Measurements from ENCODE around the gene GRIK1. TPM values are rescaled to one million over a fixed set of nuclear protein-coding genes. Genes with fewer than 3 reads are reported as not detected.

The GRIK1 gene
- polyA plus RNA-seq, 1 donor from 2014 or later, result not detected

- Mint-ChIP-seq H3K27me3 (no peaks in the 10 kb centered on the region), H3K27ac (no peak overlapping the region), H3K9me3 (peaks cover 0 to 9% (median 5%) of the 10 kb centered on the region in 3 donors), H3K36me3 (peaks cover 2% of the 10 kb centered on the region), H3K4me3 (no peak overlapping the region), H3K4me1 (no peaks in the 10 kb centered on the region)
Measured at GRCh38 chr21:29827236-29827635, 112.6 kb downstream of the GRIK1 start.

DNA sequence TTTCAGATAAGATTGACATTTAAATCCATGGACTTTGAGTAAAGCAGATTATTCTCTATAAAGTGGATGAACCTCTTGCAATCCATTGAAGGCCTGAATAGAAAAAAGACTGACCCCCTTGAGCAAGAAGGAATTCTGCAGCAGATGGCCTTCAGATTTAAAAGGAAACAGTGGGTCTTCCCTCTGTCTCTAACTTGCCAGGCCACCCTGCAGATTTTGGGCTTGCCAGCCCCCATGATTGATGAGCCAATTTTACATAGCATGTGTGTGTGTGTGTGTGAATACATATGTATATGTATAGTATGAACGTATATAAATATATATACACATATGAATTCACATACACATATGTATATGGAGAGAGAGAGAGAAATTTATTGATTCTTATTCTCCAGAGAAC, 113.4 kb downstream of the GRIK1 start:
- Mint-ChIP-seq H3K4me1 (no peaks in the 10 kb centered on the region), H3K4me3 (no peak overlapping the region), H3K27me3 (no peaks in the 10 kb centered on the region), H3K36me3 (peaks cover 2% of the 10 kb centered on the region), H3K9me3 (peaks cover 0 to 6% (median 3%) of the 10 kb centered on the region in 3 donors), H3K27ac (no peak overlapping the region)

DNA sequence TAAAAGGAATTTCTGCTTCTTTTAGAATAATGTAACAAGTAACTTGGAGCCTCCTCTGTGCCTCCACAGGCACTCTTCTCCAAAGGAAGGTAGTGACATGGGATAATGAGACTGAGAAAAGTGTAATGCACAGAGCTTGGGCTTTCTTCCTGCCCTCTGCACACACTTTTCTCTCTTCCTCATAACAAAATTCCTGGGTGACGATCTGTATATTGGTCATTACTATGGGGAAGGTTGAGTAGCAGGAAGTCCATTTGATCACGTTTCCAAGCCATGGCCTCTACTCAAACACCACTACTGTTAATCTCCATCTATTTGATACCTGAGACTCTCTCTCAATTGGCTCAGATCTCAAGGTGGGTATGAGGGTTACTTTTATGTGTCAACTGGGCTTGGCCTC, 113.9 kb downstream of the GRIK1 start:
- Mint-ChIP-seq H3K27me3 (no peaks in the 10 kb centered on the region), H3K4me1 (no peaks in the 10 kb centered on the region), H3K4me3 (no peak overlapping the region), H3K9me3 (peaks cover 0 to 3% (median 0%) of the 10 kb centered on the region in 3 donors), H3K36me3 (peaks cover 2% of the 10 kb centered on the region), H3K27ac (no peak overlapping the region)

- peaks cover 0 to 3% (median 0%) of the 10 kb centered on the region in 3 donors for H3K9me3 Mint-ChIP-seq
- no peak overlapping the region for H3K27ac Mint-ChIP-seq
- no peak overlapping the region for H3K4me3 Mint-ChIP-seq
- H3K4me1 Mint-ChIP-seq, result no peaks in the 10 kb centered on the region
- H3K36me3 Mint-ChIP-seq, result peaks cover 2% of the 10 kb centered on the region
- H3K27me3 Mint-ChIP-seq, result no peaks in the 10 kb centered on the region
Measured at GRCh38 chr21:29825345-29825744, 114.5 kb downstream of the GRIK1 start.

DNA sequence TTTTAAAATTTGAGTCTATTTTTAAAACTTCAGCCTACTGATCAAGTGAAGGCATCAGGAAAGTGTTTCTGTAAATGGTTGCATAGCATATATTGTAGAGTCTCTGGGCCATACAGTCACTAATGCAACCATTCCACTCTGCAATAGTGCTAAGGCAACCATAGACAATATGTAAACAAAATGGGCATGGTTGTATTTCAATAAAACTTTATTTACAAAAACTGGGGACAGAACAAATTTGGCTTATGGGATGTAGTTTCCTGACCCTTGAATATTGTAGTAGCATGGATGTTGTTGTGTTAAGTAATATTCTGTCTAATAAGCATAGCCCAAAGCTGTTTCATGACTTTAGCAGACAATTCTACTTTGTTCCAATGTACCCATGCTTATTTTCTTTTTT, 117.7 kb downstream of the GRIK1 start:
- Mint-ChIP-seq H3K36me3 (no peaks in the 10 kb centered on the region), H3K4me3 (no peak overlapping the region), H3K4me1 (no peaks in the 10 kb centered on the region), H3K27ac (no peak overlapping the region), H3K27me3 (no peaks in the 10 kb centered on the region), H3K9me3 (no peaks in the 10 kb centered on the region)

DNA sequence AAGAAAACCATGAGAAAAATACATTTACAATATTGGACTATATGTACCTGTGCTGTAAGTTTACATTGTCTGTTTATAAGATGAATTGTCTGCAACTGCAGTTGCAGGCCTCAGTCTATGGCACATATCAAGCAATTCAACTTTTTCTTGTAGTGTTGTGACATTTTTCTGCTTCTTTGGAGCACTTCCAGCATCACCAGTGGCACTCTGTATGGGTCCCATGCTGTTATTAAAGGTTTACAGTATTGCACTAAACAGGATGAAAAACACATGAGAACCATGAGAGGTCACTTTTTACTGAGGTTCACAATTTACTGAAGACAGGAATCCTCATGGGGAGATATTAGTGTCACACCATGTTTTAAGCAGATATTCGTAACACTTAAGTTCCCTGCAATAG, 118.6 kb downstream of the GRIK1 start:
- H3K36me3 Mint-ChIP-seq, result no peaks in the 10 kb centered on the region
- H3K27me3 Mint-ChIP-seq, result no peaks in the 10 kb centered on the region
- no peak overlapping the region for H3K4me3 Mint-ChIP-seq
- no peaks in the 10 kb centered on the region for H3K9me3 Mint-ChIP-seq
- no peak overlapping the region for H3K27ac Mint-ChIP-seq
- H3K4me1 Mint-ChIP-seq, result no peaks in the 10 kb centered on the region

GRCh38 chr21:29819675-29820326, 120.0 kb downstream of the GRIK1 start:
- H3K27me3 Mint-ChIP-seq, result no peaks in the 10 kb centered on the region
- no peak overlapping the region for H3K27ac Mint-ChIP-seq
- H3K4me3 Mint-ChIP-seq, result peak overlapping the region in 1 of 4 donors; percentile 13
- H3K9me3 Mint-ChIP-seq, result no peaks in the 10 kb centered on the region
- H3K4me1 Mint-ChIP-seq, result no peaks in the 10 kb centered on the region
- no peaks in the 10 kb centered on the region for H3K36me3 Mint-ChIP-seq

DNA sequence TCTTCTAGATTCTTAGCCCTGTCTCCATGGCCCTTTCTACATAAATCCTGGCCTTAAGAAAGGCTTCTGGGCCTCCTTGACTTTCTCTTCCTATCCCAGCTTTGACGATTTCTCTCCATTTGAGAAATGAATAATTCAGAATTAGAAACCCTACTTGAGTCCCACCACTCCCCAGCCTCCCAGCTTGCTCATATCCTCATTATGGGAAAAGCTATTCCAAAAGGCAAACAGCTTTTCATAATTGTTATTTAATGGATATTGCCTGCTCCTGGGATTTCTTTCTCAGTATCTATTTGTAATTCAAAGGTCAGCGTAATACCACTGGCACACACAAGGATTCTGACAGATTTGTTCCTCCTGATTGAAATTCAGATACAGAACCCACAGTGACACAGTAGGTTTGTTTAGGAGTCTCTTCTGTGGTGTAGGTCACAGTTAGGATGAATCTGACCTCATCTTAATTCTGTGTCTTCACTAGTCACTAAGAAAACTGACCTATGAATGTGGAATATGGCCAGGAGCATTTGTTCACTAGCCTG, 121.3 kb downstream of the GRIK1 start:
- no peaks in the 10 kb centered on the region for H3K36me3 Mint-ChIP-seq
- H3K27ac Mint-ChIP-seq, result no peak overlapping the region
- H3K9me3 Mint-ChIP-seq, result no peaks in the 10 kb centered on the region
- no peak overlapping the region for H3K4me3 Mint-ChIP-seq
- no peaks in the 10 kb centered on the region for H3K27me3 Mint-ChIP-seq
- no peaks in the 10 kb centered on the region for H3K4me1 Mint-ChIP-seq

- H3K9me3 Mint-ChIP-seq, result no peaks in the 10 kb centered on the region
- no peak overlapping the region for H3K27ac Mint-ChIP-seq
- H3K4me1 Mint-ChIP-seq, result no peaks in the 10 kb centered on the region
- no peaks in the 10 kb centered on the region for H3K36me3 Mint-ChIP-seq
- no peaks in the 10 kb centered on the region for H3K27me3 Mint-ChIP-seq
- H3K4me3 Mint-ChIP-seq, result no peak overlapping the region
Measured at GRCh38 chr21:29817450-29817849, 122.3 kb downstream of the GRIK1 start.

DNA sequence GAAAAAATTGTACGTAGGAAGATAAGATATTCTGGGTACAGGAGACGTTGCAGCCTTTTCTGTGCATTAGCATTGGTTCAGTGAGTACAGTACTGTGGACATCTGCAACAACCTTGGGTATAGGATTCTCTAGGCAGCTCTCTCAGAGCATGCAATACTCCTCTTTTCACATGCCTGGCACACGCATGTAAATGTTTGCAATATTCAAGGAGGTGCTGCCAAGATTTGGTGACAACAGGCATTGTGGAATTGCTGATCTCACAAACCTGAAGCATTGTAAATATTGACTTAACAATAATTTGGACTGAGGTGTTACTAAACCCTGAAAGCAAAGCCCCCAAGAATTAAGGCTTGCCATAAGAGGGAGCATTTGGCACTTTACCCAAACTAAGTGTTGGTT, 126.8 kb downstream of the GRIK1 start:
- Mint-ChIP-seq H3K4me1 (no peaks in the 10 kb centered on the region), H3K27ac (no peak overlapping the region), H3K4me3 (no peak overlapping the region), H3K9me3 (no peaks in the 10 kb centered on the region), H3K27me3 (no peaks in the 10 kb centered on the region), H3K36me3 (no peaks in the 10 kb centered on the region)

DNA sequence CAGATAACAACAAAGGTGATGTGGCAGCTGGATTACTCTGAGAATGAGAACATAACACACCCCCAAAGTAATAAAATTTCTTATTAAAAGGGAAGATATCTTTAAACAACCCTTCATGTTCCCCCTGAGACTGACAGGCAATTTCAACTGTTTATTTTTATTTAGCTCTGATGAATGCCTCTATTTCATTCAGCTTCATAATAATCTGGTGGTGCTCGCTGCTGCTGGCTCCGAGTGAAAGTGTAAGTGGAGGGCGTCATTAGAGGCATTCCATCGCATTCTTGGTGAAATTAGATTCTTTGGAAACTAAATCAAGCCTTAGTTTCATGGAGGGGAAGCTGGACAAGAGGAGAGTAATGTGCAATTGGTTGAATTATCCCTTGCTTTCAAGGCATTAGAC, 128.9 kb downstream of the GRIK1 start:
- H3K36me3 Mint-ChIP-seq, result no peaks in the 10 kb centered on the region
- no peaks in the 10 kb centered on the region for H3K27me3 Mint-ChIP-seq
- H3K4me3 Mint-ChIP-seq, result no peak overlapping the region
- H3K4me1 Mint-ChIP-seq, result no peaks in the 10 kb centered on the region
- no peaks in the 10 kb centered on the region for H3K9me3 Mint-ChIP-seq
- H3K27ac Mint-ChIP-seq, result no peak overlapping the region

DNA sequence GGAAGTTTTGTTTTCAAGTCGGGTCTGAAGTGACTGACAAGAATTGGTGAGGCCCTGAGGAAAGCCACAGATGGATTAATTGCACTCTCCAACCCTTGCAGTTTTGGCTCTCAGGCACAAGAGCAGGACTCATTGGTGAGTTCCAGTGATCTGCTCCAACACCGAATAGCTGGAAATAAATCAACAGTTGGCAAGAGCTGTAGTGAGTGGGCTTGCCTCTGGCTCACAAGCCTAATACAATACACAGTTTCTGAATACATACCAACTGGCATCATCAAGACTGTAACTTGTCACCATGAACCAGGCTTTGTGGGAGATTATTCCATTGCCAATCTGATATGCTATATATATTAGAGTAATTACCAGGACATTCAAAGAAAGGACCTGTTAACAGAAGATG, 131.6 kb downstream of the GRIK1 start:
- Mint-ChIP-seq H3K36me3 (no peaks in the 10 kb centered on the region), H3K4me1 (no peaks in the 10 kb centered on the region), H3K27me3 (peaks cover 2% of the 10 kb centered on the region), H3K4me3 (no peak overlapping the region), H3K27ac (no peak overlapping the region), H3K9me3 (no peaks in the 10 kb centered on the region)

DNA sequence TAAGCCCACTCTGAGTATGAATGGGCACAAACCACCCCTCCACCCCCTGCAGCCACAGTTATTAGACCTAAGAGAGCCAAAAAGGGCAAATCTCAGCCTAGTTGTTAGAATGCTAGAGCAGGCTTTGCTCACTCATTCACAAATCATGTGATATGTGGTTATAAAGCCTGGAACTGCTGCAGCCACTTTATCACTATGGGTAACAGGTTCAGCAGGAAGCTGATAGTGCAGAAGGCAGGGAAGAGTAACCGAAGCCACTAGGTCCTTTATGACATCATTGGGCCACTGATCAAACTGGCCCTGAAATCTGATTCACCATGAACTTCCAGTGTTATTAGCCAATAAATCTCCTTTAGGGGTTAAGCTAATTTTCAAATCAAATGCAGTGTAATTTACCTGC, 134.7 kb downstream of the GRIK1 start:
- no peaks in the 10 kb centered on the region for H3K9me3 Mint-ChIP-seq
- peak overlapping the region in 1 of 3 donors; percentile 36 for H3K27ac Mint-ChIP-seq
- no peaks in the 10 kb centered on the region for H3K4me1 Mint-ChIP-seq
- no peaks in the 10 kb centered on the region for H3K36me3 Mint-ChIP-seq
- H3K4me3 Mint-ChIP-seq, result no peak overlapping the region
- H3K27me3 Mint-ChIP-seq, result peaks cover 7% of the 10 kb centered on the region

DNA sequence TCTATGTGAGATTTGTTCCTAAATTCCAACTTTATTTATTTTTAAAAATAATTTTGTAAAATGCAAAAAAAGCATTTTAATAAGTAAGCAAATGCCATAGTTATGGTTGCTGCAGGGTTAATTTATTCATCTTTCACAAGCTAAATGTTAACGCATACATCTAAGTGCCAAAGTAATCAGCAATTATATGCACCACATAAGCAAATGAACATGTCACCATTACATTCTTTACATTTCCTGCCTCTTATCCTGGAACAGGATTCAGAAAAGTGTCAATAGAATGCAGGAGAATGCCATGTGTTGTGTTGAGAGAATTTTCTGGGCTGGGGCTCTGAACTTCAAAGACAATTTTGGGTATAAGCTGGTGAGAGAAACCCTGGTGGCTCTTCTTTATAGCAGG, 136.6 kb downstream of the GRIK1 start:
- no peak overlapping the region for H3K4me3 Mint-ChIP-seq
- H3K36me3 Mint-ChIP-seq, result no peaks in the 10 kb centered on the region
- no peak overlapping the region for H3K27ac Mint-ChIP-seq
- H3K9me3 Mint-ChIP-seq, result no peaks in the 10 kb centered on the region
- no peaks in the 10 kb centered on the region for H3K4me1 Mint-ChIP-seq
- H3K27me3 Mint-ChIP-seq, result peaks cover 9% of the 10 kb centered on the region

- Mint-ChIP-seq H3K9me3 (no peaks in the 10 kb centered on the region), H3K4me3 (no peak overlapping the region), H3K4me1 (no peaks in the 10 kb centered on the region), H3K27me3 (peaks cover 9% of the 10 kb centered on the region), H3K36me3 (no peaks in the 10 kb centered on the region), H3K27ac (no peak overlapping the region)
Measured at GRCh38 chr21:29801122-29801521, 138.7 kb downstream of the GRIK1 start.

DNA sequence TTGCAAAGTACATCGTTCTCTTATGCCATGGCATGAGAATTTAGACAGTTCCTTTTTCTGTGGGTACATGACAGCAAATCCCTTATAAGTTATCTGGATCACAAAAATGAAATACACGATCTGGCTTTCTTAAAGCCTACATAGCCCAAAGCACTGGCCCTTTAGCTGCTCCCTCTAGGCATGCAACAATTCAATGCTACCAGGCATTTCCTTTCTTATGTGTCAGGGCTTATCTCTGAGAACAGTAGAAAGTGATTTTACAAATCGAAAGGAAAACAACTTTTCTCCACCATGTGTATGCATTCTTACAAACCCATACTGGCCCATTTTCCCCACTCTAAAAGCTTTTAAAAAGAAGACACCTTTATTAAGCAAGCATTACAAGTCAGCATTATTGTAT, 139.7 kb downstream of the GRIK1 start:
- no peak overlapping the region for H3K4me3 Mint-ChIP-seq
- no peak overlapping the region for H3K27ac Mint-ChIP-seq
- peaks cover 9% of the 10 kb centered on the region for H3K27me3 Mint-ChIP-seq
- no peaks in the 10 kb centered on the region for H3K9me3 Mint-ChIP-seq
- H3K4me1 Mint-ChIP-seq, result no peaks in the 10 kb centered on the region
- H3K36me3 Mint-ChIP-seq, result no peaks in the 10 kb centered on the region

Measured in IgD-negative memory B cell (primary cell).